GM12892 (cell line): ENCODE data around the gene GCG.
A peak's percentile ranks its signal among the peaks of the same experiment; 100 is the strongest.

Experiments
- DNase-seq: peaks from one replicate; pipeline ENCODE4 v3.0.0; 2011; ENCODE audit not compliant: insufficient read length
- FAIRE-seq: peaks from 2 replicates; lab custom pipeline; 2011; peaks lifted over from hg19 to GRCh38; lab: Jason Lieb, UNC
- POLR2A ChIP-seq: IDR thresholded peaks from 2 replicates; pipeline ENCODE4 v1.6.1; 2011; ENCODE audit warnings: low read depth, low read length, control low read depth
- POLR2AphosphoS5 ChIP-seq: IDR thresholded peaks from 2 replicates; pipeline ENCODE4 v1.6.1; 2011; ENCODE audit warnings: low read depth, low read length, control low read depth
- TAF1 ChIP-seq: IDR thresholded peaks from 2 replicates; pipeline ENCODE4 v1.6.1; 2011; ENCODE audit warnings: low read depth, mild to moderate bottlenecking, control low read depth, low read length, borderline replicate concordance

The GCG gene

GRCh38 chr2:162149466-162149865, 2.6 kb downstream of the GCG start:
- no peak for FAIRE-seq
- DNase-seq = no peak
- TF ChIP-seq POLR2AphosphoS5 (no peak), TAF1 (no peak), POLR2A (no peak)

- TF ChIP-seq POLR2AphosphoS5 (no peak), POLR2A (no peak), TAF1 (no peak)
- no peak for FAIRE-seq
- DNase-seq = no peak
These were observed 3.1 kb downstream of the GCG start for GRCh38 chr2:162148956-162149355.

GRCh38 chr2:162143969-162144368, 8.1 kb downstream of the GCG start:
- FAIRE-seq = no peak
- DNase-seq = no peak
- TF ChIP-seq POLR2AphosphoS5 (no peak), TAF1 (no peak), POLR2A (no peak)

GRCh38 chr2:162138310-162138709, 13.7 kb downstream of the GCG start:
- DNase-seq (no peak), FAIRE-seq (no peak)
- TF ChIP-seq TAF1 (no peak), POLR2A (no peak), POLR2AphosphoS5 (no peak)

- FAIRE-seq = no peak
- TF ChIP-seq POLR2AphosphoS5 (no peak), POLR2A (no peak), TAF1 (no peak)
- no peak for DNase-seq
These were observed 24.6 kb downstream of the GCG start for GRCh38 chr2:162127422-162127821.

- no peak for FAIRE-seq
- DNase-seq = no peak
- TF ChIP-seq TAF1 = no peak
- TF ChIP-seq POLR2AphosphoS5 = no peak
- no peak for TF ChIP-seq POLR2A
These were observed 25.5 kb downstream of the GCG start for GRCh38 chr2:162126527-162126926.

- TF ChIP-seq POLR2A = no peak
- TF ChIP-seq TAF1 = no peak
- TF ChIP-seq POLR2AphosphoS5 = no peak
- DNase-seq (no peak), FAIRE-seq (peak; percentile 48)
These were observed 25.9 kb downstream of the GCG start for GRCh38 chr2:162126111-162126519.

- TF ChIP-seq POLR2A (no peak), POLR2AphosphoS5 (no peak), TAF1 (no peak)
- FAIRE-seq = no peak
- DNase-seq = no peak
These were observed 26.9 kb downstream of the GCG start for GRCh38 chr2:162125138-162125537.

- no peak for DNase-seq
- TF ChIP-seq POLR2AphosphoS5 (no peak), TAF1 (no peak), POLR2A (no peak)
- peak; percentile 79 for FAIRE-seq
These were observed 28.0 kb downstream of the GCG start for GRCh38 chr2:162123806-162124758.

GRCh38 chr2:162118166-162119031, 33.6 kb downstream of the GCG start:
- FAIRE-seq = no peak
- no peak for DNase-seq
- TF ChIP-seq POLR2A = no peak
- no peak for TF ChIP-seq POLR2AphosphoS5
- no peak for TF ChIP-seq TAF1

GRCh38 chr2:162116352-162116751, 35.7 kb downstream of the GCG start:
- no peak for DNase-seq
- no peak for TF ChIP-seq TAF1
- TF ChIP-seq POLR2A = no peak
- TF ChIP-seq POLR2AphosphoS5 = no peak
- no peak for FAIRE-seq
